ENCODE measurements around the gene LDLRAD3. TPM values are rescaled to one million over a fixed set of nuclear protein-coding genes. Genes with fewer than 3 reads are reported as not detected.

Gene LDLRAD3
- total RNA-seq, 1 experiment from 2014 or later: 12.1 TPM

DNA sequence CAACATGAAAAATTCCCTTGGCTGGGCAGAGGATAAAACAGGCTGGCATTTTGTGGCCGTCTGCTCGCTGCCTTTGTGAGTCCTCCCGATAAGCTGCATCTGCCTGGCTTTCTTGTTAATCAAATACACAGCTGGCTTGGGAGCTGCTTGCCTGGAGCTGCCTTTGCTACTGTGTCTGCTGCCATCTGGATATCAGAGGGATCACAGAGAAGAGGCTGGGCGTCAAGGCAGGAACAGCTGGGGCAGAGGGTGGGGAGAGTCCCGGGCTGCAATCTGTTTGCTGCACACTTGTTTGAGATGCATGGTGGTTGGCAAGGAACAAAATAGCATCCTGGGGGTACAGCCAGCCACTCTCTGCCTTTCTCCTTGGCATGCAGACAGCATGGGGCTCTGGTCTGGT lies 309.4 kb downstream of the LDLRAD3 start:
- Mint-ChIP-seq H3K36me3 (ENCODE audit: insufficient read depth in 1 of 3, low read depth in 3 of 3) (peaks cover 0 to 4% (median 0%) of the 10 kb centered on the region in 3 experiments; a peak in 3 of 7 replicates), H3K9me3 (no peaks in the 10 kb centered on the region), H3K4me1 (peaks cover 9 to 18% of the 10 kb centered on the region in 2 experiments), H3K27ac (no peak overlapping the region), H3K4me3 (no peak overlapping the region), H3K27me3 (ENCODE audit: low read depth) (peaks cover 16% of the 10 kb centered on the region)
- H3K27me3 ChIP-seq (ENCODE audit: insufficient read depth, low read length): no peaks in the 10 kb centered on the region
- no peak overlapping the region for H3T11ph ChIP-seq (ENCODE audit: low read length)
- H2BK120ac ChIP-seq (ENCODE audit: low read depth, low read length, poor library complexity, severe bottlenecking): no peak overlapping the region
- H3K79me2 ChIP-seq (ENCODE audit: insufficient read depth, low read length): no peaks in the 10 kb centered on the region
- DNase-seq: no peak
- H2BK15ac ChIP-seq (ENCODE audit: low read depth, low read length): no peak overlapping the region
- no peak overlapping the region for H4K8ac ChIP-seq (replicated peaks; ENCODE audit: insufficient read length, low read depth, low read length)
- no peaks in the 10 kb centered on the region for H3K23me2 ChIP-seq (ENCODE audit: insufficient read length, low read depth, low read length, poor library complexity, severe bottlenecking)
- H2AK5ac ChIP-seq (ENCODE audit: insufficient read length, low read length): no peak overlapping the region
- no peak overlapping the region for H3K14ac ChIP-seq (ENCODE audit: insufficient read depth, low read length)
- no peaks in the 10 kb centered on the region for H3K4me1 ChIP-seq (ENCODE audit: insufficient read depth, low read length)
- no peak overlapping the region for H3K18ac ChIP-seq (ENCODE audit: insufficient read length, low read depth, low read length)
- no peak overlapping the region for H3K27ac ChIP-seq (ENCODE audit: insufficient read length, low read depth, low read length)
- H3K4me2 ChIP-seq (ENCODE audit: insufficient read depth, insufficient read length, low read length): no peak overlapping the region
- H3K9ac ChIP-seq (ENCODE audit: extremely low read depth, insufficient read length, low read length): no peak overlapping the region
- no peak overlapping the region for H2BK12ac ChIP-seq (ENCODE audit: insufficient read length, low read depth, low read length)
- H3K79me1 ChIP-seq (ENCODE audit: insufficient read depth, low read depth, low read length, poor library complexity, severe bottlenecking): no peaks in the 10 kb centered on the region
- TF ChIP-seq, protein P1, sequence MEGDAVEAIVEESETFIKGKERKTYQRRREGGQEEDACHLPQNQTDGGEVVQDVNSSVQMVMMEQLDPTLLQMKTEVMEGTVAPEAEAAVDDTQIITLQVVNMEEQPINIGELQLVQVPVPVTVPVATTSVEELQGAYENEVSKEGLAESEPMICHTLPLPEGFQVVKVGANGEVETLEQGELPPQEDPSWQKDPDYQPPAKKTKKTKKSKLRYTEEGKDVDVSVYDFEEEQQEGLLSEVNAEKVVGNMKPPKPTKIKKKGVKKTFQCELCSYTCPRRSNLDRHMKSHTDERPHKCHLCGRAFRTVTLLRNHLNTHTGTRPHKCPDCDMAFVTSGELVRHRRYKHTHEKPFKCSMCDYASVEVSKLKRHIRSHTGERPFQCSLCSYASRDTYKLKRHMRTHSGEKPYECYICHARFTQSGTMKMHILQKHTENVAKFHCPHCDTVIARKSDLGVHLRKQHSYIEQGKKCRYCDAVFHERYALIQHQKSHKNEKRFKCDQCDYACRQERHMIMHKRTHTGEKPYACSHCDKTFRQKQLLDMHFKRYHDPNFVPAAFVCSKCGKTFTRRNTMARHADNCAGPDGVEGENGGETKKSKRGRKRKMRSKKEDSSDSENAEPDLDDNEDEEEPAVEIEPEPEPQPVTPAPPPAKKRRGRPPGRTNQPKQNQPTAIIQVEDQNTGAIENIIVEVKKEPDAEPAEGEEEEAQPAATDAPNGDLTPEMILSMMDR (conservative IDR thresholded peaks at IDR 0.05): no peak
- no CpG with 5 or more reads among the region's 5 CpGs for WGBS (ENCODE audit: extremely low coverage, insufficient read length, low lambda C conversion rate)
- no peak overlapping the region for H4K5ac ChIP-seq (ENCODE audit: insufficient read length, low read depth, low read length)
- no peak overlapping the region for H2BK5ac ChIP-seq (ENCODE audit: insufficient read length, low read length)
- H3K23ac ChIP-seq (ENCODE audit: insufficient read length, low read depth, low read length): no peak overlapping the region
- no peaks in the 10 kb centered on the region for H4K20me1 ChIP-seq (ENCODE audit: control insufficient read depth, insufficient read depth, insufficient read length)
- H4K91ac ChIP-seq (ENCODE audit: insufficient read length, low read depth, low read length): no peak overlapping the region
- H2BK20ac ChIP-seq (ENCODE audit: low read depth, low read length, poor library complexity, severe bottlenecking): no peak overlapping the region
- H3K56ac ChIP-seq (ENCODE audit: insufficient read length, low read depth, low read length): no peak overlapping the region
- no peak overlapping the region for H3K4ac ChIP-seq (ENCODE audit: low read depth, low read length)
- no peak overlapping the region for H2AFZ ChIP-seq (ENCODE audit: low read length)
- H3K9me3 ChIP-seq (ENCODE audit: control insufficient read depth, low read depth, low read length): peaks cover 5% of the 10 kb centered on the region
